Activated T-helper 1 cell treated with anti-CD3 and anti-CD28 coated beads, Interleukin-12 subunit alpha, Interleukin-12 subunit beta, Interleukin-2, Interleukin-4 antibody, amounts not matched to agents 30 ng/mL and 10 ng/mL and 1 ng/mL, durations not matched to agents 14 hours and 24 hours and 36 hours (primary cell): Measurements from ENCODE around the gene EXO5. TPM values are rescaled to one million over a fixed set of nuclear protein-coding genes. Genes with fewer than 3 reads are reported as not detected.

Experiments used
- DNase-seq: peaks from one replicate; pipeline ENCODE4 v3.0.0; 2021; ENCODE audit warnings: low spot score
- H3K27ac Mint-ChIP-seq: one replicate; pipeline ENCODE4 v1.8.0; 2021; ENCODE audit warnings: mild to moderate bottlenecking, mixed read lengths
- H3K27me3 Mint-ChIP-seq: one replicate; pipeline ENCODE4 v1.8.0; 2022; ENCODE audit warnings: mild to moderate bottlenecking, moderate library complexity, mixed read lengths; ENCODE audit not compliant: insufficient read depth
- H3K36me3 Mint-ChIP-seq: one replicate; pipeline ENCODE4 v1.8.0; 2021; ENCODE audit warnings: low read depth, mixed read lengths
- H3K4me1 Mint-ChIP-seq: one replicate; pipeline ENCODE4 v1.8.0; 2021; ENCODE audit warnings: low read depth, mixed read lengths
- H3K4me3 Mint-ChIP-seq: one replicate; pipeline ENCODE4 v1.8.0; 2021; ENCODE audit warnings: mild to moderate bottlenecking, moderate library complexity, mixed read lengths
- H3K9me3 Mint-ChIP-seq: one replicate; pipeline ENCODE4 v1.8.0; 2021; ENCODE audit warnings: mixed read lengths
- intact Hi-C: fragments of 100-400 bp; cut with micrococcal nuclease; formaldehyde crosslinking; loops from one replicate; pipeline ENCODE4 v1.15.1; 2024
- total RNA-seq: library from RNA; stranded (reverse); gene quantifications from 2 replicates; pipeline ENCODE4 v1.2.3, GENCODE V29; 2022

EXO5 gene
- total RNA-seq, 1 donor from 2014 or later = 18.2 TPM

- Mint-ChIP-seq H3K36me3 (no peaks in the 10 kb centered on the region), H3K4me3 (no peak overlapping the region), H3K4me1 (peaks cover 5% of the 10 kb centered on the region), H3K9me3 (peaks cover 29% of the 10 kb centered on the region), H3K27ac (no peak overlapping the region), H3K27me3 (no peaks in the 10 kb centered on the region)
- no peak for DNase-seq
- intact Hi-C loops = no loop called here
These were observed 54.7 kb downstream of the EXO5 start for GRCh38 chr1:40563266-40563665.

- no peaks in the 10 kb centered on the region for H3K36me3 Mint-ChIP-seq
- peaks cover 29% of the 10 kb centered on the region for H3K9me3 Mint-ChIP-seq
- DNase-seq = no peak
- intact Hi-C loops = no loop called here
- no peak overlapping the region for H3K27ac Mint-ChIP-seq
- no peak overlapping the region for H3K4me3 Mint-ChIP-seq
- H3K4me1 Mint-ChIP-seq = peaks cover 5% of the 10 kb centered on the region
- H3K27me3 Mint-ChIP-seq = no peaks in the 10 kb centered on the region
These were observed 55.9 kb downstream of the EXO5 start for GRCh38 chr1:40564506-40564905.

- Mint-ChIP-seq H3K27me3 (no peaks in the 10 kb centered on the region), H3K9me3 (peaks cover 25% of the 10 kb centered on the region), H3K4me1 (peaks cover 5% of the 10 kb centered on the region), H3K27ac (no peak overlapping the region), H3K4me3 (no peak overlapping the region), H3K36me3 (no peaks in the 10 kb centered on the region)
- DNase-seq = no peak
- intact Hi-C loops = no loop called here
These were observed 56.3 kb downstream of the EXO5 start for GRCh38 chr1:40564913-40565312.

Other genes starting within 250 kb of the EXO5 start
- 20.4 and 22.3 TPM in 2 replicates for gene COL9A2, start 191.5 kb upstream of the EXO5 start, total RNA-seq
- 196 and 201 TPM in 2 replicates for gene SMAP2, start 135.0 kb upstream of the EXO5 start, total RNA-seq
- 5.1 and 5.8 TPM in 2 replicates for gene ZFP69B, start 58.3 kb upstream of the EXO5 start, total RNA-seq
- gene ZFP69, start 31.5 kb upstream of the EXO5 start, total RNA-seq = 3.9 and 4.0 TPM in 2 replicates
- gene ZNF684, start 22.9 kb downstream of the EXO5 start, total RNA-seq = 4.9 and 6.0 TPM in 2 replicates
- gene RIMS3, start 156.9 kb downstream of the EXO5 start, total RNA-seq = 1.5 and 1.9 TPM in 2 replicates
- 79.0 and 85.1 TPM in 2 replicates for gene NFYC, start 182.9 kb downstream of the EXO5 start, total RNA-seq